GM23248 (cell line): ENCODE data around the gene ARHGEF7.

Experiments used
- EZH2 ChIP-seq: fragments of 200-600 bp; sonication (generic); IDR thresholded peaks from 2 replicates; pipeline ENCODE4 v1.6.1; 2018; ENCODE audit warnings: antibody characterized with exemption, mild to moderate bottlenecking; ENCODE audit not compliant: insufficient read depth, poor library complexity, severe bottlenecking
- EZH2phosphoT487 ChIP-seq: fragments of 200-600 bp; sonication (generic); IDR thresholded peaks from 2 replicates; pipeline ENCODE4 v1.6.1; 2018; ENCODE audit warnings: antibody characterized with exemption, moderate library complexity, mild to moderate bottlenecking, low read depth; ENCODE audit not compliant: insufficient read depth

GRCh38 chr13:111258637-111259036 lies 143.5 kb downstream of the ARHGEF7 start:
- TF ChIP-seq EZH2phosphoT487 (no peak), EZH2 (no peak)
